Frontal cortex (tissue), 4 donors: ENCODE results near the gene PARD6G. TPM values are rescaled to one million over a fixed set of nuclear protein-coding genes. Genes with fewer than 3 reads are reported as not detected.
A peak's percentile ranks its signal among the peaks of the same experiment; 100 is the strongest.

Experiments
- DNase-seq, 2 donors: peaks; one replicate each; pipeline ENCODE4 v3.0.0; 2012; ENCODE audit warnings: low spot score in 2 of 2
- FAIRE-seq: peaks from 2 replicates; lab custom pipeline; 2012; peaks lifted over from hg19 to GRCh38; lab: Jason Lieb, UNC
- total RNA-seq: library from RNA; depleted of rRNA; stranded (reverse); fragments of >200 nt; gene quantifications from one replicate; pipeline ENCODE4 v1.2.3, GENCODE V29; 2014
- donor health status: control.
- donor health status: control.
- donor health status: control.

PARD6G gene
- total RNA-seq, 1 donor from 2014 or later: 9.4 TPM

DNA sequence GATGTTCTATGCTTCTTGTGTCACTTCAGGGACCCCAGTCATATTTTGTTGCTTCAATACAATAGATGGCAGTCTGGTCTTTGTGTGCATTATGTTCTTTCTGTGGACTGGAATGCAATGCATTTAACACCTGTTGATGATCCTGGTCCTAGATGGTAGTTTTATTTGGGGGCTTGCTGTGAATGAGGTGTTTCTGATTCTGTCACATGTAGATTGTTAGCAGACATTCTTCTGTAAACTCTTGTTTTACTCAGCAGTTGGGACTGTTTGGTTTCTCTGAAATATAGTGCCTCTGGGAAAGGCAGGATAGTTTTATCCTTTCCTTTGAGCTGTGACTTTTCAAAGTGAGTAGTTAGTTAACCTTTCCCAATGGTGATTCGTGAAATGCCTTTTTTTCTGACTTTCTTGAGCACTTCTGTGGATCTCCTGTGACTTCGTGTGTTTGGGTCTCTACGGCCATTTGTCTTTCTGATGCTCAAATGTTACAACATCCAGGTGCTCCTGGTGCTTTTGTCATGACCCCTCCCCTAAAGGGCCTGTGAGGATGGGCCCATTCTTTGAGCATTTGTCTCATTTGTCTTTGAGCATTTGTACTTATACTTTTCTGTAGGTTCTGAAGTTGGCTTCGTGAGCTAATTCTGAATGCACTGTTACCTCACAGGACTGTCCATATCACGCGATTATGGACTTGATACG is 117.5 kb downstream of the PARD6G start:
- DNase-seq: no peak
- FAIRE-seq: no peak

DNA sequence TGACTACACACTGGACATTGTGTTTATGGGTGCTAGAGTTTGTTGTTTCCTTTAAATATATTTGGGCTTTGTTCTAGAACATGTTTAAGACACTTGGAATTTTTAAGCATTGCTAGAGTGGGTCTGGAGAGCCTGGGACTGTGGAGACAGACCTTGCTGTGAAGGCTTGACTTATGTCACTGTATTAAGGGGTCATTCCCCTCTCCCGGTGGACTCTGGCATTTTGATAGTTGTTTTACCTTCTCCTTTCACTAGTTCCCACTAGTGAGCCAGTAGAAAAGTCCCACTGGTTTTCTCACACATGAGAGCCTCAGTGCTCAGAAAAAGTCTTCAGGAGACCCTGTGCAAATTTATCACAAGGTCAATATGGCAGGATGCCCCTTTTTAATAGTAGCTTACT is 119.7 kb downstream of the PARD6G start:
- DNase-seq (no peak), FAIRE-seq (no peak)

DNA sequence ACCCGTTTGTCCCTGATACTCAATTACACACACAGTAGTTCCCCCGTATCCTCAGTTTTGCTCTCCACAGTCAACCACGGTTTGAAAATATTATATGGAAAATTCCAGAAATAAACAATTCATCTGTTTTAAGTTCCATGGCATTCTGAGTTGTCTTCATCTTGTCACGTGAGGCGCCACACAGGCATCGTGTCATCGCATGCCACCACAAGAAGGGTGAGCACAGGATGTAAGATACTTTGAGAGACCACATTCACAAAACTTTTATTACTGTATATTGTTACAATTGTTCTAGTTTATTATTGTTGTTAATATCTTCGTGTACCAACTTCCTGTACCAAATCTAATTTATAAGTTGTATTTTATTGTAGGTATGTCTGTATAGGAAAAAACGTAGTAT is 120.5 kb downstream of the PARD6G start:
- no peak for DNase-seq
- no peak for FAIRE-seq

DNA sequence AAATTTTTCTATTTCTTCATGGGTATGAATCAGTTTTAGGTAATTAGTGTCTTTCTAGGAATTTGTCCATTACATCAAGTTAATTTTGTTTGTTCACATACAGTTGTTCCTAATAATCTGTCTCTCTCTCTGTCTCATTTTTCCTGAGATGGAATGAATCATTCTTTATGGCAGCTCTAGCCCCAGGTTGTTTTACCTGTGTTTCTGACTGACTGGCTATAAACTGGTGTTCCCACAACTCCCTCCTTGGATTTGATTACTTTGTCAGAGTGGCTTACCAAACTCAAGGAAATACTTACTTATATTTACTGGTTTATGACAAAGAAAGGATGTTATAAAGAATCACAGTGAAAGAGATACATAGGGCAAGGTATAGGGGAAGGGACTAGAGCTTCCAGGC is 123.2 kb downstream of the PARD6G start:
- no peak for FAIRE-seq
- DNase-seq: no peak

DNA sequence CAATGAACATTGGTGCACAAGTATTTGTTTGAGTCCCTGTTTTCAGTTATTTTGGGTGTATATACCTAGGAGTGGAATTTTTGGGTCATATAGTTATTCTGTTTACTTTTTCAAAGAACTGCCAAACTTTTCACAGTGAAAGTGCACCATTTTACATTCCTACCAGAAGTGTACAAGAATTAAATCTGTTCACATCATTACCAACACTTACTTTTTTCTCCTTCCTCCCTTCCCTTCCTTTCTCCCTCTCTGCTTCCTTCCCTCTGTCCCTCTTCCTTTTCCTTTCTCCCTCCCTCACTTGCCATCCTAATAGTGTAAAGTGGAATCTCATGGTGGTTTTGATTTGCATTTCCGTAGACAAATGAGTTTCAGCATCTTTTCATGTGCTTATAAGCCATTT is 126.4 kb downstream of the PARD6G start:
- no peak for DNase-seq
- no peak for FAIRE-seq

DNA sequence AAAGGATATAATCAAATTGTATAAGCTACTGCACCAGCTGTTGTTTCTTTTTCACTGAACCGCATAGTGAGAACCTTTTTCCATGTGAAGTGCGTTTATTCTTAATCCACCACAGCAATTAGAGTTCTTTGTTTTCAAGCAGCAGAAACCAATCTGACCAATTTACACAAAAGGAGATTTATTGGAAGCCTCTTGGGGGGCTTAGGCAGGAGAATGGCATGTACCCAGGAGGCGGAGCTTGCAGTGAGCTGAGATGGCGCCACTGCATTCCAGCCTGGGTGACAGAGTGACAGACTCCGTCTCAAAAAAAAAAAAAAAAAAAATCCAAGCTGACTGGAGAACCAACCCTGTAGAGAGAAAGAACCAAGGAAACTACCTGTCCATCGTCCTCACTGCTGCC is 128.2 kb downstream of the PARD6G start:
- FAIRE-seq: no peak
- DNase-seq: no peak

DNA sequence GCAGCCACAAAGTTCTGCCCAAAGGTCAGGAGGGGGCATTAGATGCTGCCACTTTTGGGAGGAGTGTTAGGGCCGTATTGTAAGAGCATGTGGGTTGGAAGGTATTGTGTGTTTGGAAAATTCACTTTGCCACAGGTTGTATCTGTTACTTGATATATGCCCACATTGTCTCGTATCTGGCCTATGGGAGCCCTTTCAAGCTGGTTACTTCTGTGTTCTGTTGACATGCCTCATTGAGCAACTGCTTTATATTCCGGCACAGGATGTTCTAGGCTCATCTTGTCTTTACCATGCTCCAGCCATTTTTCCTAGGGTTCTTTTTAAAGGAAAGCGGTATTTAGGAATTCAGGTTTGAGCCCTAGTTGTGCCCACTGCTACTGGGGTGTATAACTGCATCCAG is 132.3 kb downstream of the PARD6G start:
- no peak for FAIRE-seq
- DNase-seq: no peak

DNA sequence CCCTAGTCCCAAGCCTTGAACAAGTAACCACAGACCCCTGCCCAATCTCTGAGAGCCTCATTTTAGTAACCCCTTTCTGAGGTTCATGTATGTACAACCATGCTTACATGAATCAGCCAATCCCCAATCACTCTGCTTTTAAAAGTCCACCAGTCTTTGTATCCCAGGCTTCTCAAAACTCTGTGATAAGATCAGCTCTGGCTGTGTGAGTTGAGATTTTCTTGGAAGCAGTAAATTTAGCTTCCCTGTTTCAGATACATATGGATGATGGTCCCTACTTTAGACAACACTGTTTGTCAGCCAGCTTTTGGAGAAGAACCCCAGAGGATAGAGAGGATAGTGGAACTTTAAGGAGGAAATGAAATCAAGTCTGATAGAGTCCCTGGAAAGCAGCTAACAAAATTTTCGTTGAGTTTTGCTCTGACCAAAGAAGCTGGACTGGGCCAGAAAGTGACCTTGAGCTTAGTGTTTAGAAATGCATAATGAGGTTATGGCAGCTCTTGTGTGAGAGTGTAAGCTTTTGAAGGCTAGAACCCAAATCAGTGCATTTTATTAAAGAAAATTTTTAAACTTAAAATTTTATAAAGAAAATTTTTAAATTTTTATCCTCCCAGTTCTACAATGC is 134.6 kb downstream of the PARD6G start:
- no peak for DNase-seq
- no peak for FAIRE-seq

DNA sequence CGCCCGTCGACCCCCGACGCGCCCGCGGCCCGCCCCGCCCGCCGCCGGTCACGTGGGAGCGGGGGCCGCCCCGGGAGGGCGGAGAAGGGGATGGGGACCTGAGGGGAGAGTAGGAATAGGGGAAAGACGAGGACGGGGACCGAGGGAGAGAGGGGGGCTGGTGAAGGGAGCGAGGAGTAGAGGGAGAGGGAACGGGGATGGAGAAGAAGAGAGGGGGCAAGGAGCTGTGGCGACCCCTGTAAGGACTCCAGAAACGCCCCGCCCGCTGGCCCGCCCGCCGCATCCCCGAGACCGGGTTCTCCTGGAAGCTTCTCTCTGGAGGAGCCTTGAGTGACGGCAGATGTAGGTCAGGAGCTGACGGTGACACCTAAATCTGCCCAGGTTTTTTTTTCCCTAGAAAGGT is 137.6 kb downstream of the PARD6G start:
- FAIRE-seq: no peak
- no peak for DNase-seq

DNA sequence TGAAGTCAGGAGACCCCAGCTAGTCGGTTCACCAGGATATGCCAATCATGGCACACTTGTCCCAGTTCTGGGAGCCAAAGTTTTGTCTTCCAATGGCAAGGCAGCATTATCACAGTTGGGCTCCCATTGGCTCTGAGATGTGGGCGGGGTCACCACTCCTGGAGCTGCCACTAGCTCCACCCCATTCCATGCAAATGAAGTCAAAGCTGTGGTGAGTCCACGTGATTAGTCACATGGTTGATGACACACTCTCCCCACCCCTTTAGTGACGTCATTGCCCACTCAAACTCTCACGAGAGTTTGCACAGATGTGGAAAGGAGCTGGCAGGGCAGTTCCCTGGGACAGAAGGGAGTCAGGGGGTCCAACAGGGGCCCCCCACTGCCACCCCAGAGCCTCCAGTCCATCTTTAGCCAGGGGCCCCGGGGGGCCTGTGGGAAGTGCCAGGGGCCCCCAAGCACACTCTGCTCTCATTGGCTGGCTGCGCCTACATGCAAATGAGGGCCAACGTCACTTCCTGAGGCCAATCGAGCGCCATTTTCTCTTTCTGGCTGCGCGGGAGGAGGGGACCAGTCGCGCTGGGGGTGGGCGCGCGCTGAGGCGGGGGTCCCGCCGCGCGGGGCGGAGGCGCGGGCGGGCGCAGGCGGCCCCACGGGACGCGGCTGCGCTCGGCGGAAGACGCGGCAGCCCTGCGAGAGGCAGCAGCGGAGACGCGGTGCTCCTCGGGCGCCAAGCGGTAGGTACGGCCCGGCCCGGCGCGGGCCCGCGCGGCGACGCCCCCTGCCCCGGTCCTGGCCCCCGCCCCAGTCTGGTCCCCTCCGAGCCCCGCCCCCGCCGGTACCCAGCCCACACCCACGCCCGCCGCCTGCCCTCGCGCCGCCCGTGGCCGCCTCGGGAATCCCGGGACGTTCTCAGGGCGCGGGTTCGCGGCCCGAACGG is 138.3 kb downstream of the PARD6G start, which contains the start of gene ADNP2:
TSS of gene ADNP2 (plus strand) at position 524 of the 937 bp plus-strand sequence. CDS start 8,281 bp downstream, outside the sequence.
- FAIRE-seq: no peak
- peak; percentile 78 to 90 for DNase-seq

DNA sequence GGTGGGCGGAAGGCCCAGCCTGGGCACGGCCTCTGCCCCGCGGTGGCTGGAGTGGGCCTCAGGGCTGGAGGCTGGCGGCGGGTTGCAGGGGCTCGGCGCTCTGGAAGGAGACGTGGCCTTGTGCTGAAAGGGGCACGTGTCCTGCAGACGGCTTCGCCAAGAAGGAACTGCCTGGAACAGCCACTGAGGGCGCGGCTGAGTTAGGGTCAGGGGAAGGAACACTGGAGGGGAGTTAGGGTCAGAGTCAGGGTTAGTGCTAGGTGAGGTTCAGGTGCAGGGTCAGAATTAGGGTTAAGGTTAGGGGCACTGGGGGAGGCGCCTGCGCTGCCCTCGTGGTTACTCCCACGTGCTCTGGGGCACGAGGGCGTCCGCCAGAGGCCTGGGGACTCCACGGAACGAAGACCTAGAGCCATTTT is 139.2 kb downstream of the PARD6G start:
- FAIRE-seq (no peak), DNase-seq (no peak)

DNA sequence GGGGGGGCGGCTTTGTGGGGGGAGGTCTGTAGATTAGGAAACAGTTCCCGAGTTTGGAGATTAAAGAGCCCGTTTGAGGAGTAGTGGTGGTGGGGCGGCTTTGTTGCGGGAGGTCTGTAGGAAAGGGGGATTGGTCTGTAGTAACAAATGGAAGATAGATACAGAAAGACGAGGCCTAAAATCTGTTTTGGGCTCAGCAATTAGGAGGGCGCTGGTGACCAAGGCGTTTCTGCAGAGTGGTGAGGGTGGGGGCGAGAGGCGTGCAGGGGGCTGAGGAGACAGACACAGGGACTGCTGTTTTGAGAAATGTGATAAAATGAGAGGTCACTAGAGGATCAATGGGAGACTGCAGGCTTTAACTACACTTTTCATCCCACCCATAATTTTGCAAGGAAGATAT is 139.9 kb downstream of the PARD6G start:
- DNase-seq: no peak

More for the DNA sequence above, 139.9 kb downstream of the PARD6G start:
- FAIRE-seq: no peak

Other genes starting within 250 kb of the PARD6G start
- 37.1 TPM for gene RBFA, start 213.1 kb downstream of the PARD6G start, total RNA-seq
- 22.0 TPM for gene ADNP2, start 138.3 kb downstream of the PARD6G start, total RNA-seq